Measurements from ENCODE around the gene ADGRA1. TPM values are rescaled to one million over a fixed set of nuclear protein-coding genes. Genes with fewer than 3 reads are reported as not detected.
"Not testable (repeated sequence)": the region's sequence is repeated elsewhere in the genome, so short reads cannot be mapped to it uniquely, and the experiment has no call there.

The ADGRA1 gene
- total RNA-seq, 2 experiments from 2014 or later, result not detected

DNA sequence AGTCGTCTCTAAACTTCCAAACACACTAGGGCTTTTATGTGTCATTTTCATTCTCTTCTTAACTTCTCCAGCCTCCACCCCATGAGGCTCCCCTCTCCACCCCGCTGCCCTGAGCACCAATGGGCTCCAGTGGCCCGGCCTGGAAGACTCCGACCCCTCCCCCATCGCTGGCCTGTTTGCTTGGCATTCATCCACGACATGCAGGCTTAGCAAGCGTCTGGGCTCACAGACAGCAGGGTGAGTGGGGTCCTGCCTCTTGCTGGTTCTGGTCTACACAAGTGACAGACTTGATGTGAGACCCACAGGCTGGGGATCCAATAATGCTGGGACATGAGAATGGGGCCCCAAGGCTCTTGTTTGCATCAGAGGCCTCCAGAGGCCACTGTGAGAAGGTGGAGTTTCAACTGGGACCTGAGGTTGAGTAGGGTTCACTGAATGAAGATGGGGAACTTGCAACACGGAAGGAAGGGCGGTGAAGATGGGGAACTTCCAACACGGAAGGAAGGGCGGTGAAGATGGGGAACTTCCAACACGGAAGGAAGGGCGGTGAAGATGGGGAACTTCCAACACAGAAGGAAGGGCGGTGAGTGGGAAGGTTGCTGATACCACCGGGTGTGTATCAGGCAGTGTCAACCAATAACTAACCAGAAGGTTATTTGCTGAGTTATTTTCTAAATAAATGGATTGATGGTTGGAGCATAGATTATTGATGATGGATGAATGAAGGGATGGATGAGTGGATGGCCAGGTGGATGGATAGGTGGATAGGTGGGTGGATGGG lies 86.3 kb downstream of the ADGRA1 start:
- no peak for DNase-seq
- Mint-ChIP-seq H3K36me3 (ENCODE audit: low read depth) (peaks cover 3% of the 10 kb centered on the region), H3K27me3 (ENCODE audit: low read depth) (peaks cover 3% of the 10 kb centered on the region), H3K4me3 (no peak overlapping the region), H3K4me1 (ENCODE audit: low read depth) (no peaks in the 10 kb centered on the region), H3K9me3 (ENCODE audit: insufficient read depth) (peaks cover 6% of the 10 kb centered on the region), H3K27ac (no peak overlapping the region)
- ChIA-PET POLR2A (no interaction called here), CTCF (no interaction called here)
- ATAC-seq, result no peak

DNA sequence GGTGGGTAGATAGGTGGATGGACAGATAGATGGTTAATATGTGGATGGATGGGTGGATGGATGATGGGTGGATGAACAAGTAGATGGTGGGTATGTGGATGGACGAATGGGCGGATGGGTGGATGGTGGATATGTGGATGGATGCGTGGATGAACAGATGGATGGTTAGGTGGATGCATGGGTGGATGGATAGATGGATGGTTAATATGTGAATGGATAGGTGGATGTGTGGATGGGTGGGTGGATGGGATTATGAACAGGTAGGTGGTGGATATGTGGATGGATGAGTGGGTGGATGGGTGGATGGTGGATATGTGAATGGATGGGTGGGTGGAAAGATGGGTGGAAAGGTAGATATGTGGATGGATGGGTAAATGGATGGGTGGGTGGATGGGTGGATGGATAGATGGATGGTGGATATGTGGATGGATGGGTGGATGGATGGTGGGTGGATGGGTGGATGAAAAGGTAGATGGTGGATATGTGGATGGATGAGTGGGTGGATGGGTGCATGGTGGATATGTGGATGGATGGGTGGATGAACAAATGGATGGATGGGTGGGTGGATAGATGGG lies 87.1 kb downstream of the ADGRA1 start:
- Mint-ChIP-seq H3K36me3 (ENCODE audit: low read depth) (peaks cover 3% of the 10 kb centered on the region), H3K27me3 (ENCODE audit: low read depth) (peaks cover 3% of the 10 kb centered on the region), H3K4me3 (no peak overlapping the region), H3K4me1 (ENCODE audit: low read depth) (no peaks in the 10 kb centered on the region), H3K9me3 (ENCODE audit: insufficient read depth) (peaks cover 6% of the 10 kb centered on the region), H3K27ac (no peak overlapping the region)
- ChIA-PET CTCF (no interaction called here), POLR2A (no interaction called here)
- DNase-seq (no peak), ATAC-seq (no peak)

- ATAC-seq, result not testable (repeated sequence)
Observed at GRCh38 chr10:133175624-133176023, 87.9 kb downstream of the ADGRA1 start.

DNA sequence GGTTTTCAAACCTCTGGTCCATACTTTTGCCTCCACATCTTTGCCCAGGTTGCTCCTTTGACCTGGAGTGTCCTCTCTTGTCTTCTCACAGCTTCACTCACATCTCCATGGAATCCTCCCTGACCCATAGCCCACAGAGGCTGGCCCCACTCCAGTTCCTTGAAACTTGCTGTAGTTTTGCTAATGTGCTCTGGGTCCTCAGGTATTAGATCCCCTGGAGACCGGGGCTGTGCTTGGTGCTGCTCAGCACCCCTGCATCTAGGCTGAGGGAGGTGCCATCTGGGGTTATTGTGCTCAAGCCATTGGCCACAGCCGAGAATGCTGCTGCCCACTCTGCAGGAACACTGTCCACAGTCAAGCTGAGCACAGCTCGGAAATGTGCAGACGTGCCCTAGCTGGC lies 88.8 kb downstream of the ADGRA1 start:
- CTCF ChIA-PET, result no interaction called here
- ATAC-seq, result no peak
- POLR2A ChIA-PET, result no interaction called here
- Mint-ChIP-seq H3K9me3 (ENCODE audit: insufficient read depth) (peaks cover 6% of the 10 kb centered on the region), H3K27ac (no peak overlapping the region), H3K27me3 (ENCODE audit: low read depth) (peaks cover 3% of the 10 kb centered on the region), H3K4me3 (no peak overlapping the region), H3K4me1 (ENCODE audit: low read depth) (no peaks in the 10 kb centered on the region), H3K36me3 (ENCODE audit: low read depth) (peaks cover 3% of the 10 kb centered on the region)
- no peak for DNase-seq

More at GRCh38 chr10:133175624-133176023, 87.9 kb downstream of the ADGRA1 start:
- H3K36me3 Mint-ChIP-seq (ENCODE audit: low read depth); POLR2A ChIA-PET; DNase-seq; H3K4me3 Mint-ChIP-seq; H3K4me1 Mint-ChIP-seq (ENCODE audit: low read depth); H3K27ac Mint-ChIP-seq; H3K9me3 Mint-ChIP-seq (ENCODE audit: insufficient read depth); H3K27me3 Mint-ChIP-seq (ENCODE audit: low read depth); CTCF ChIA-PET: not testable (repeated sequence)

GRCh38 chr10:133177380-133178157 lies 89.8 kb downstream of the ADGRA1 start:
- no peak for ATAC-seq
- Mint-ChIP-seq H3K27ac (no peak overlapping the region), H3K4me3 (no peak overlapping the region), H3K9me3 (ENCODE audit: insufficient read depth) (peaks cover 6% of the 10 kb centered on the region), H3K36me3 (ENCODE audit: low read depth) (peaks cover 3% of the 10 kb centered on the region), H3K4me1 (ENCODE audit: low read depth) (no peaks in the 10 kb centered on the region), H3K27me3 (ENCODE audit: low read depth) (no peaks in the 10 kb centered on the region)
- no peak for DNase-seq
- CTCF ChIA-PET, result no interaction called here
- POLR2A ChIA-PET, result no interaction called here

GRCh38 chr10:133178357-133179127 lies 90.8 kb downstream of the ADGRA1 start:
- H3K27me3 Mint-ChIP-seq (ENCODE audit: low read depth), result no peaks in the 10 kb centered on the region
- H3K36me3 Mint-ChIP-seq (ENCODE audit: low read depth), result peaks cover 3% of the 10 kb centered on the region
- no peak overlapping the region for H3K4me3 Mint-ChIP-seq
- ChIA-PET CTCF (no interaction called here), POLR2A (no interaction called here)
- no peak for ATAC-seq
- H3K27ac Mint-ChIP-seq, result no peak overlapping the region
- no peaks in the 10 kb centered on the region for H3K4me1 Mint-ChIP-seq (ENCODE audit: low read depth)
- peaks cover 6% of the 10 kb centered on the region for H3K9me3 Mint-ChIP-seq (ENCODE audit: insufficient read depth)
- no peak for DNase-seq

DNA sequence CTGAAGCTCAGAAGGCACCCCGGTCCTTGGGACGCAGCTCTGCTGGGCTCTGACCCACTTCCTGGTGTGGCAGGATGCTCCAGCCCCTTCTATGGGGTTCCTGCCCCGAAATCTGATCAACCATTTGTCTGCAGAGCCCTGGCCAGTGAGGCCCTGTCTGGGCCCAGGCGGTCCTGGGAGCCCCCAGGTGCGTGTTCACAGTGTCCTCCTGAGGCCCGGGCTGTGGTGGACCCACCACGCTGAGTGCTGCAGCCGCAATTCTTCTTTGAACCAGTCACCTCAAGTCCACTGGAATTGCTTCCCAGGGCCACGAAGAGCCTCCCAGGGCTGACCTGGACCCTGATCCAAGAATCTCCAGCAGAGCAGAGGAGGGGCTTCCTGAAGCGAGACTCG lies 91.4 kb downstream of the ADGRA1 start:
- no peak for ATAC-seq
- ChIA-PET CTCF (no interaction called here), POLR2A (no interaction called here)
- peaks cover 6% of the 10 kb centered on the region for H3K9me3 Mint-ChIP-seq (ENCODE audit: insufficient read depth)
- H3K27ac Mint-ChIP-seq, result no peak overlapping the region
- no peaks in the 10 kb centered on the region for H3K27me3 Mint-ChIP-seq (ENCODE audit: low read depth)
- H3K36me3 Mint-ChIP-seq (ENCODE audit: low read depth), result peaks cover 3% of the 10 kb centered on the region
- H3K4me3 Mint-ChIP-seq, result no peak overlapping the region
- no peaks in the 10 kb centered on the region for H3K4me1 Mint-ChIP-seq (ENCODE audit: low read depth)
- DNase-seq, result no peak

GRCh38 chr10:133179651-133180050 lies 91.9 kb downstream of the ADGRA1 start:
- no peaks in the 10 kb centered on the region for H3K27me3 Mint-ChIP-seq (ENCODE audit: low read depth)
- H3K9me3 Mint-ChIP-seq (ENCODE audit: insufficient read depth), result peaks cover 6% of the 10 kb centered on the region
- no peak overlapping the region for H3K4me3 Mint-ChIP-seq
- no peak for ATAC-seq
- H3K4me1 Mint-ChIP-seq (ENCODE audit: low read depth), result no peaks in the 10 kb centered on the region
- peaks cover 3% of the 10 kb centered on the region for H3K36me3 Mint-ChIP-seq (ENCODE audit: low read depth)
- DNase-seq, result no peak
- no peak overlapping the region for H3K27ac Mint-ChIP-seq
- CTCF ChIA-PET, result no interaction called here
- POLR2A ChIA-PET, result no interaction called here

- Mint-ChIP-seq H3K4me3 (no peak overlapping the region), H3K27me3 (ENCODE audit: low read depth) (no peaks in the 10 kb centered on the region), H3K36me3 (ENCODE audit: low read depth) (peaks cover 3% of the 10 kb centered on the region), H3K9me3 (ENCODE audit: insufficient read depth) (peaks cover 6% of the 10 kb centered on the region), H3K27ac (no peak overlapping the region), H3K4me1 (ENCODE audit: low read depth) (no peaks in the 10 kb centered on the region)
- POLR2A ChIA-PET, result no interaction called here
- CTCF ChIA-PET, result no interaction called here
- no peak for DNase-seq
- ATAC-seq, result no peak
Observed at GRCh38 chr10:133180192-133180964, 92.7 kb downstream of the ADGRA1 start.

DNA sequence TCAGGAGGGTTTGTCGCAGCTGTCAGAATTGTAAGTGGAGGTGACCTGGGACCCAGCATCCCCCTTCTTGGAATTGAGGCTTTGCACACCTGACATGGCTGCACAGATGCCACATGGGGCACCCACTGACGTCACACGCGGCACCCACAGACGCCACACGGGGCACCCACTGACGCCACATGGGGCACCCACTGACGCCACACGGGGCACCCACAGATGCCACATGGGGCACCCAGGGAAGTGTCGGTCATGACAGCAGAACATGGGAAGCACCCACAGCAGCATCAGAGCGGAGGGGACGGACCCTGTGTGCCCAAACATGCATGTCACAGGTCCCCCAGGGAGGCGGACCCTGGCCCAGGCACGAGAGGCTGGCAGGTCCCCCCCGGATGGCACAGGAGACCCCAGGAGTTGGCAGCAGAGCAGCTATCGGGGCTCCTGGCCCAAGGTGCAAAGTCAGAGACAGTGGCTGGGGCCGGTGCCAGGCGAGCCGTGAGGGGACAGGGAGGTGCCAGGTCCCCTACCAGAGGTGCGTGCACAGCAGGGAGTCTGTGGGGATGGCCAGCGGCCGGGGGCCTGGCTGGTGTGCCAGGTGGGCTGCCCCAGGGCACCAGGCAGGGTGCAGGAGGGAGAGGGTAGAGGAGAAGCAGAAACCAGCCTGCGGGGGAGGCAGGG lies 93.4 kb downstream of the ADGRA1 start:
- peaks cover 3% of the 10 kb centered on the region for H3K36me3 Mint-ChIP-seq (ENCODE audit: low read depth)
- no peaks in the 10 kb centered on the region for H3K4me1 Mint-ChIP-seq (ENCODE audit: low read depth)
- POLR2A ChIA-PET, result interaction anchor here (1.3 kb wide), 1 partner anchor 18 kb away, joined by 3 read pairs; no protein-coding TSS in a partner anchor
- DNase-seq (no peak), ATAC-seq (no peak)
- H3K27me3 Mint-ChIP-seq (ENCODE audit: low read depth), result no peaks in the 10 kb centered on the region
- no peak overlapping the region for H3K27ac Mint-ChIP-seq
- H3K9me3 Mint-ChIP-seq (ENCODE audit: insufficient read depth), result peaks cover 6% of the 10 kb centered on the region
- CTCF ChIA-PET, result no interaction called here
- H3K4me3 Mint-ChIP-seq, result no peak overlapping the region
